Endothelial cell of coronary artery (primary cell): ENCODE measurements around the gene ACOX2. TPM values are rescaled to one million over a fixed set of nuclear protein-coding genes. Genes with fewer than 3 reads are reported as not detected.

Experiments used
- total RNA-seq: library from RNA; depleted of rRNA; stranded (reverse); fragments of >200 nt; gene quantifications from 2 replicates; pipeline ENCODE4 v1.2.3, GENCODE V29; 2014

The ACOX2 gene
- 2.8 and 4.0 TPM in 2 replicates for total RNA-seq

GRCh38 chr3:58536501-58537411 is at the start of gene ACOX2:
TSS of gene ACOX2 (minus strand) at chr3:58537190. CDS start at chr3:58535106, 2,084 bp downstream.

GRCh38 chr3:58577269-58577821 is 40.4 kb upstream of the ACOX2 start, which contains the start of gene FAM107A:
TSS of gene FAM107A (minus strand) at chr3:58577391. CDS start at chr3:58569860, 7,531 bp downstream.

GRCh38 chr3:58491506-58492402 is 45.2 kb downstream of the ACOX2 start, which contains the start of gene KCTD6:
TSS of gene KCTD6 (plus strand) at chr3:58492096. CDS start at chr3:58498756, 6,660 bp downstream.

Other genes starting within 250 kb of the ACOX2 start
- gene RPP14, start 230.9 kb downstream of the ACOX2 start, total RNA-seq = 12.0 and 17.8 TPM in 2 replicates
- gene HTD2, start 230.7 kb downstream of the ACOX2 start, total RNA-seq = 3.8 and 5.5 TPM in 2 replicates
- 8.8 and 13.9 TPM in 2 replicates for gene PXK, start 204.3 kb downstream of the ACOX2 start, total RNA-seq
- 55.1 and 62.4 TPM in 2 replicates for gene PDHB, start 103.4 kb downstream of the ACOX2 start, total RNA-seq
- gene KCTD6, start 45.1 kb downstream of the ACOX2 start, total RNA-seq = 5.3 and 9.2 TPM in 2 replicates
- gene FAM107A, start 40.2 kb upstream of the ACOX2 start, total RNA-seq = 4.5 and 5.4 TPM in 2 replicates
- gene FAM3D, start 129.6 kb upstream of the ACOX2 start, total RNA-seq = 0.09 and 0.18 TPM in 2 replicates